Measurements from ENCODE around the gene RGS6. TPM values are rescaled to one million over a fixed set of nuclear protein-coding genes. Genes with fewer than 3 reads are reported as not detected.
A peak's percentile ranks its signal among the peaks of the same experiment; 100 is the strongest.

Gene RGS6
- total and polyA plus RNA-seq, 7 donors = 0.19 to 1.6 (median 0.42) TPM

GRCh38 chr14:72017290-72017689, 85.1 kb downstream of the RGS6 start:
- Histone ChIP-seq H3K4me1 (no peaks in the 10 kb centered on the region), H3K36me3 (ENCODE audit: insufficient read depth in 1 of 2, low read depth in 1 of 2) (no peaks in the 10 kb centered on the region), H3K27ac (no peak overlapping the region), H3K9me3 (no peaks in the 10 kb centered on the region), H3K27me3 (ENCODE audit: insufficient read depth in 3 of 3, low read length in 2 of 3) (no peaks in the 10 kb centered on the region), H3K4me3 (no peak overlapping the region)
- ATAC-seq (no peak), DNase-seq (no peak)
- intact Hi-C loops (cut with DNase I) = no loop called here
- TF ChIP-seq CTCF (IDR thresholded peaks at IDR 0.05) = no peak

- no peak overlapping the region for H3K27ac ChIP-seq
- H3K36me3 ChIP-seq (ENCODE audit: insufficient read depth in 1 of 2, low read depth in 1 of 2) = no peaks in the 10 kb centered on the region
- no peak overlapping the region for H3K4me3 ChIP-seq
- DNase-seq (no peak), ATAC-seq (no peak)
- H3K9me3 ChIP-seq = no peaks in the 10 kb centered on the region
- intact Hi-C loops (cut with DNase I) = no loop called here
- TF ChIP-seq CTCF (IDR thresholded peaks at IDR 0.05) = no peak
- WGBS, 3 donors = 41 to 51% (median 50%) methylated on average over 7 of the region's 7 CpGs
- H3K4me1 ChIP-seq = no peaks in the 10 kb centered on the region
- no peaks in the 10 kb centered on the region for H3K27me3 ChIP-seq (ENCODE audit: insufficient read depth in 3 of 3, low read length in 2 of 3)
Measured at GRCh38 chr14:72023128-72024042, 91.2 kb downstream of the RGS6 start.

- ATAC-seq = no peak
- no peak for DNase-seq
- TF ChIP-seq CTCF (IDR thresholded peaks at IDR 0.05) = peak; percentile 33
- Histone ChIP-seq H3K27me3 (ENCODE audit: insufficient read depth in 3 of 3, low read length in 2 of 3) (no peaks in the 10 kb centered on the region), H3K4me1 (no peaks in the 10 kb centered on the region), H3K27ac (no peak overlapping the region), H3K4me3 (no peak overlapping the region), H3K9me3 (no peaks in the 10 kb centered on the region), H3K36me3 (ENCODE audit: insufficient read depth in 1 of 2, low read depth in 1 of 2) (no peaks in the 10 kb centered on the region)
- whole genome bisulfite sequencing, 3 donors = 33 to 51% (median 39%) methylated on average over 6 of the region's 6 CpGs
- intact Hi-C loops (cut with DNase I) = no loop called here
Measured at GRCh38 chr14:72024043-72024407, 91.8 kb downstream of the RGS6 start.

GRCh38 chr14:72024504-72024903, 92.3 kb downstream of the RGS6 start:
- Histone ChIP-seq H3K9me3 (no peaks in the 10 kb centered on the region), H3K27ac (no peak overlapping the region), H3K4me1 (no peaks in the 10 kb centered on the region), H3K27me3 (ENCODE audit: insufficient read depth in 3 of 3, low read length in 2 of 3) (no peaks in the 10 kb centered on the region), H3K36me3 (ENCODE audit: insufficient read depth in 1 of 2, low read depth in 1 of 2) (no peaks in the 10 kb centered on the region), H3K4me3 (no peak overlapping the region)
- intact Hi-C loops (cut with DNase I) = no loop called here
- DNase-seq (no peak), ATAC-seq (no peak)
- WGBS, 3 donors = 63 to 70% (median 66%) methylated on average over 4 of the region's 4 CpGs
- no peak for TF ChIP-seq CTCF (IDR thresholded peaks at IDR 0.05)

GRCh38 chr14:72026536-72026935, 94.3 kb downstream of the RGS6 start:
- Histone ChIP-seq H3K27ac (no peak overlapping the region), H3K4me3 (no peak overlapping the region), H3K27me3 (ENCODE audit: insufficient read depth in 3 of 3, low read length in 2 of 3) (no peaks in the 10 kb centered on the region), H3K36me3 (ENCODE audit: insufficient read depth in 1 of 2, low read depth in 1 of 2) (no peaks in the 10 kb centered on the region), H3K4me1 (no peaks in the 10 kb centered on the region), H3K9me3 (peaks cover 5% of the 10 kb centered on the region)
- intact Hi-C loops (cut with DNase I) = no loop called here
- WGBS, 3 donors = 14 to 35% (median 24%) methylated on average over 2 of the region's 2 CpGs
- TF ChIP-seq CTCF (IDR thresholded peaks at IDR 0.05) = no peak
- ATAC-seq = no peak
- DNase-seq = no peak
